Osteocyte (in vitro differentiated cells): ENCODE measurements around the gene NPRL2. TPM values are rescaled to one million over a fixed set of nuclear protein-coding genes. Genes with fewer than 3 reads are reported as not detected.

ENCODE experiments used
- DNase-seq: peaks from one replicate; pipeline ENCODE4 v3.0.0; 2021; ENCODE audit warnings: mixed read lengths; ENCODE audit not compliant: unreplicated experiment; ENCODE audit errors: extremely low spot score
- H3K27ac Mint-ChIP-seq: one replicate; pipeline ENCODE4 v1.8.0; 2021; ENCODE audit warnings: mild to moderate bottlenecking, mixed read lengths; ENCODE audit not compliant: unreplicated experiment
- H3K27me3 Mint-ChIP-seq: one replicate; pipeline ENCODE4 v1.8.0; 2021; ENCODE audit warnings: mixed read lengths; ENCODE audit not compliant: unreplicated experiment
- H3K36me3 Mint-ChIP-seq: one replicate; pipeline ENCODE4 v1.8.0; 2021; ENCODE audit warnings: mixed read lengths; ENCODE audit not compliant: unreplicated experiment
- H3K4me1 Mint-ChIP-seq: one replicate; pipeline ENCODE4 v1.8.0; 2021; ENCODE audit warnings: mixed read lengths; ENCODE audit not compliant: unreplicated experiment
- H3K4me3 Mint-ChIP-seq: one replicate; pipeline ENCODE4 v1.8.0; 2021; ENCODE audit warnings: mild to moderate bottlenecking, moderate library complexity, mixed read lengths; ENCODE audit not compliant: unreplicated experiment
- H3K9me3 Mint-ChIP-seq: one replicate; pipeline ENCODE4 v1.8.0; 2021; ENCODE audit warnings: mixed read lengths; ENCODE audit not compliant: unreplicated experiment
- total RNA-seq: library from RNA; stranded (reverse); gene quantifications from 2 replicates; pipeline ENCODE4 v1.2.1, GENCODE V29; 2021
- TF ChIP-seq, protein P1 (sequence below): fragments of 200-600 bp; sonication (generic); IDR thresholded peaks from 2 replicates; pipeline ENCODE4 v1.5.0; 2021; ENCODE audit warnings: antibody characterized with exemption, mild to moderate bottlenecking, moderate library complexity

The NPRL2 gene
- total RNA-seq, 1 donor from 2014 or later: 21.0 TPM

DNA sequence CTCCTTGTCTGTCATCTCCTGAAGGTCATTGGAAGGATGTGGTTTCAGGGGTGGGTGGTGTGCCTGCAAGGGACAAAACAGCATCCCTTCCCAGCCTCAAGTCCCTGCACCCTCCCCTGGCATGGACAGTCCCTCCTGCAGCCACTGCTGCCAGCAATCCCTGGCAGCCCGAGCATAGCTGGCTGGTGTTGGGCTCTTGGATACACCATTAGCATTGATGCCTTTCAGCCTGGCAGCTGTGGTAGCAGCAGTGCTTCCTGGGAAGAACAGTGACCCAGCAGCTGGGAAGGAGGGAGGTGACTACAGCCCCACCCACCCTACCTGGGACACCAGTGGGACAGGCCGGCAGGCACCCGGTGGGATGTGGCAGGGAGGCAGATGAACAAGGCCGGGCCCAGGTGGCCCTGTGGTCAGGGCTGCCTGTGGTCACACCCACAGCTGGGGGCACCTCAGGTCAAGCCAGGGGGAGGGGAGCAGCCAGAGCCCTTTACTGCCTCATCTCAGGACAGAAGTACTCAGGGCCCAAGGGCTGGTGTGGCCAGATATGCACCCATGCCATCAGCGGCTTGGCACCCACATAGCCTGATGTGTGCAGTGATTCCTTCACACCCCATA, 41.6 kb upstream of the NPRL2 start:
- no peaks in the 10 kb centered on the region for H3K4me1 Mint-ChIP-seq
- no peak overlapping the region for H3K27ac Mint-ChIP-seq
- H3K36me3 Mint-ChIP-seq: no peaks in the 10 kb centered on the region
- no peak overlapping the region for H3K4me3 Mint-ChIP-seq
- no peaks in the 10 kb centered on the region for H3K9me3 Mint-ChIP-seq
- H3K27me3 Mint-ChIP-seq: no peaks in the 10 kb centered on the region
- TF ChIP-seq, protein P1, sequence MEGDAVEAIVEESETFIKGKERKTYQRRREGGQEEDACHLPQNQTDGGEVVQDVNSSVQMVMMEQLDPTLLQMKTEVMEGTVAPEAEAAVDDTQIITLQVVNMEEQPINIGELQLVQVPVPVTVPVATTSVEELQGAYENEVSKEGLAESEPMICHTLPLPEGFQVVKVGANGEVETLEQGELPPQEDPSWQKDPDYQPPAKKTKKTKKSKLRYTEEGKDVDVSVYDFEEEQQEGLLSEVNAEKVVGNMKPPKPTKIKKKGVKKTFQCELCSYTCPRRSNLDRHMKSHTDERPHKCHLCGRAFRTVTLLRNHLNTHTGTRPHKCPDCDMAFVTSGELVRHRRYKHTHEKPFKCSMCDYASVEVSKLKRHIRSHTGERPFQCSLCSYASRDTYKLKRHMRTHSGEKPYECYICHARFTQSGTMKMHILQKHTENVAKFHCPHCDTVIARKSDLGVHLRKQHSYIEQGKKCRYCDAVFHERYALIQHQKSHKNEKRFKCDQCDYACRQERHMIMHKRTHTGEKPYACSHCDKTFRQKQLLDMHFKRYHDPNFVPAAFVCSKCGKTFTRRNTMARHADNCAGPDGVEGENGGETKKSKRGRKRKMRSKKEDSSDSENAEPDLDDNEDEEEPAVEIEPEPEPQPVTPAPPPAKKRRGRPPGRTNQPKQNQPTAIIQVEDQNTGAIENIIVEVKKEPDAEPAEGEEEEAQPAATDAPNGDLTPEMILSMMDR: no peak
- DNase-seq: no peak

DNA sequence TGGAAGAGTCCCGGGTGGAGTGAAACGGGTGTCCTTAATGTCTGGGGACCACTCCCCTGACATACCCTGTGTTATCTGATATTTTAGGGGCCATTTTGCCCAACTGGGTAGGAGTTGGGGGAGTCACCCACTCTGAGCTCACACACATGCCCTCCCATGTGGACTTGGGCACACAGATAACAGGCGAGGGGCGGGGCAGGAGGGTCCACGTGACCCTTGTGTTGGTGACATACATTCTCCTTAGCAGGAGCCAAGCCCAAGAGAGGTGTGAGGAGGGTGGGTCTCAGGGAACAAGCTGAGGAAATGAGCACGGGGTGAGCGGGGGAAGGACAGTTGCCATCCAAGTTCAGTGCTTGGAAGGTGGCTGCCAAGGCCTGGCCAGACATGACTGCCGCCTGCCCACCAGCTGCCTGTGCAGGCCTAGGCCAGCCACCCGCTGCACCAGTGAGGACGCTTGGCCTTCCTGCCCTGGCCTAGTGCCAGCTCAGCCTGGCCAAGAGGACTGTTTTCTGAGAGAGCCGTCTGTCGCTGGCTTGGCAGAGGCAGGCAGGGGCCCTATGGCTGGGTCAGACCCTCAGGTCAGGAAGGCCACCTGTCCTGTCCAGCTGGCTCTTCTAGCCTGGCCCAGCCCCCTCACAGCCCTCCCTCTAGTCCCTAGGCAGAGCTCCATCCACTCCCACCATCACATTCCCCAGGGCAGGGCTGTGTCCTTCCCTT, 40.1 kb upstream of the NPRL2 start:
- Mint-ChIP-seq H3K4me1 (no peaks in the 10 kb centered on the region), H3K27me3 (no peaks in the 10 kb centered on the region), H3K9me3 (no peaks in the 10 kb centered on the region), H3K4me3 (no peak overlapping the region), H3K27ac (no peak overlapping the region), H3K36me3 (no peaks in the 10 kb centered on the region)
- no peak for DNase-seq
- TF ChIP-seq, protein P1: no peak

DNA sequence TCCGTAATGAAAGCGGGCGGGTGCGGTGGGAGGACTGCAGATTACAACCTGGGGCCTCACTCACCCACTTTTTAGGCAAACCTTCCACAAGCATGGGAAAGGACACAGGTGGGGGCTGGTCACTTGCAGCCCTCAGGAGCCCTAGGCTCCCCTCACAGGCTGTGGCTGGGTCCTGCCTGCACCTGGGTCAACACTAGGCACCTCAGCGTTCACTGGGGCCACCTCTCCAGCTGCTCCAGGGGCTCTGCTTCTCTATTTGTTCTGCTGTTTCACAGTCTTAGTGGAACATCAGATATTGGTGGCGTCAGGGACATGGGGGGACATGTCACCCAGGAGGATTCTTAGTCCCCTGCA, 38.8 kb upstream of the NPRL2 start:
- no peak for DNase-seq
- Mint-ChIP-seq H3K27me3 (no peaks in the 10 kb centered on the region), H3K9me3 (no peaks in the 10 kb centered on the region), H3K4me1 (no peaks in the 10 kb centered on the region), H3K36me3 (no peaks in the 10 kb centered on the region), H3K4me3 (no peak overlapping the region), H3K27ac (no peak overlapping the region)
- TF ChIP-seq, protein P1: no peak

DNA sequence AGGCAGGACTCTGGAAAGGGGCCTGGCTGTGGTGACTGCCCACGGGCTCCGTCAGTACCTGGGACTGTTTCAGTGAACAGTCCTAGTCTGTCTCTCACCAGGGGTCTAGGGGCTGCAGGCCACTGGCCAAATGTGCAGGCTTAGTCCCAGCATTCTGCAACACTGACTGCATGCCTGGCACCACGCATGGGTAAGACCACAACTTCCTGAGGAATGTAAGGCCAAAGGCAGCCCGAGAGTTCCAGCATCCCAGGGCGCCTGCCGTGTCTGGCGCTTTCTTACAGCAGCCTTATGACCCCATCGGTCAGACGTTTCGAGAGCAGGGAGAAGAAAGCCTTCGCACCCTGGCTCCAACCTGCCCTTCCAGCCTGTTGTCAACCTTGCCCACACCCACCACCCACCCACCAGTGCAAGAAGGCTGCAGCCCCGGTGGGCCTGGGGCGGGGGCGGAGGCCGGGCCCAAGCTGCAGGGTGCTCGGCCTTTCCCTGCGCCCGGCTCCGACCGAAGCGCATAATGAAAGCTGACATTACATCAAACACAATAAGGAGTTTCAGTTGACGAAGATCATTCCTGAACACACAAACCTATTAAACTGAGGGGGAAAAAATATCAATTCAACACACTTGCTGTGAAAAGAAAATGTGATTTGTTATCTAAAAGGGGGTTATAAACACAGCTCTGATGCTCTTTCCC, 38.3 kb upstream of the NPRL2 start:
- TF ChIP-seq, protein P1: no peak
- H3K27me3 Mint-ChIP-seq: peaks cover 2% of the 10 kb centered on the region
- DNase-seq: no peak
- H3K4me3 Mint-ChIP-seq: no peak overlapping the region
- H3K27ac Mint-ChIP-seq: no peak overlapping the region
- H3K36me3 Mint-ChIP-seq: no peaks in the 10 kb centered on the region
- H3K4me1 Mint-ChIP-seq: no peaks in the 10 kb centered on the region
- H3K9me3 Mint-ChIP-seq: no peaks in the 10 kb centered on the region
